Glutamatergic neuron (in vitro differentiated cells): ENCODE measurements around the gene RRP1. TPM values are rescaled to one million over a fixed set of nuclear protein-coding genes. Genes with fewer than 3 reads are reported as not detected.

Experiments
- DNase-seq: peaks from one replicate; pipeline ENCODE4 v3.0.0; 2022
- H3K27ac Mint-ChIP-seq: one replicate; pipeline ENCODE4 v1.8.0; 2020; ENCODE audit warnings: mild to moderate bottlenecking, mixed read lengths, inconsistent platforms; ENCODE audit not compliant: unreplicated experiment
- H3K27me3 Mint-ChIP-seq: one replicate; pipeline ENCODE4 v1.8.0; 2020; ENCODE audit warnings: mild to moderate bottlenecking, moderate library complexity, mixed read lengths, inconsistent platforms; ENCODE audit not compliant: unreplicated experiment
- H3K36me3 Mint-ChIP-seq: one replicate; pipeline ENCODE4 v1.8.0; 2020; ENCODE audit warnings: mild to moderate bottlenecking, mixed read lengths, inconsistent platforms; ENCODE audit not compliant: unreplicated experiment
- H3K4me1 Mint-ChIP-seq: one replicate; pipeline ENCODE4 v1.8.0; 2020; ENCODE audit warnings: mild to moderate bottlenecking, low read depth, mixed read lengths, inconsistent platforms; ENCODE audit not compliant: unreplicated experiment
- H3K4me3 Mint-ChIP-seq: one replicate; pipeline ENCODE4 v1.8.0; 2020; ENCODE audit warnings: mild to moderate bottlenecking, mixed read lengths, inconsistent platforms; ENCODE audit not compliant: unreplicated experiment
- H3K9me3 Mint-ChIP-seq: one replicate; pipeline ENCODE4 v1.8.0; 2020; ENCODE audit warnings: mild to moderate bottlenecking, moderate library complexity, mixed read lengths, inconsistent platforms; ENCODE audit not compliant: unreplicated experiment
- total RNA-seq: library from RNA; stranded (reverse); fragmentation: NEBNext Ultra II Directional; extraction: Animal tissue kit (Norgen Biotek cat#: 25700); gene quantifications from one replicate; pipeline ENCODE4 v1.2.1, GENCODE V29; 2021; ENCODE audit not compliant: unreplicated experiment
- TF ChIP-seq, protein P1 (sequence below): fragments of 200-600 bp; sonication (generic); IDR thresholded peaks from one replicate; pipeline ENCODE4 v1.5.0; 2021; ENCODE audit not compliant: partially characterized antibody, unreplicated experiment

RRP1 gene
- total RNA-seq, 1 donor from 2014 or later: 26.2 TPM

GRCh38 chr21:43782431-43783097 lies 6.8 kb upstream of the RRP1 start:
- TF ChIP-seq, protein P1, sequence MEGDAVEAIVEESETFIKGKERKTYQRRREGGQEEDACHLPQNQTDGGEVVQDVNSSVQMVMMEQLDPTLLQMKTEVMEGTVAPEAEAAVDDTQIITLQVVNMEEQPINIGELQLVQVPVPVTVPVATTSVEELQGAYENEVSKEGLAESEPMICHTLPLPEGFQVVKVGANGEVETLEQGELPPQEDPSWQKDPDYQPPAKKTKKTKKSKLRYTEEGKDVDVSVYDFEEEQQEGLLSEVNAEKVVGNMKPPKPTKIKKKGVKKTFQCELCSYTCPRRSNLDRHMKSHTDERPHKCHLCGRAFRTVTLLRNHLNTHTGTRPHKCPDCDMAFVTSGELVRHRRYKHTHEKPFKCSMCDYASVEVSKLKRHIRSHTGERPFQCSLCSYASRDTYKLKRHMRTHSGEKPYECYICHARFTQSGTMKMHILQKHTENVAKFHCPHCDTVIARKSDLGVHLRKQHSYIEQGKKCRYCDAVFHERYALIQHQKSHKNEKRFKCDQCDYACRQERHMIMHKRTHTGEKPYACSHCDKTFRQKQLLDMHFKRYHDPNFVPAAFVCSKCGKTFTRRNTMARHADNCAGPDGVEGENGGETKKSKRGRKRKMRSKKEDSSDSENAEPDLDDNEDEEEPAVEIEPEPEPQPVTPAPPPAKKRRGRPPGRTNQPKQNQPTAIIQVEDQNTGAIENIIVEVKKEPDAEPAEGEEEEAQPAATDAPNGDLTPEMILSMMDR: no peak
- no peak overlapping the region for H3K4me3 Mint-ChIP-seq
- no peaks in the 10 kb centered on the region for H3K36me3 Mint-ChIP-seq
- H3K27ac Mint-ChIP-seq: no peak overlapping the region
- peaks cover 4% of the 10 kb centered on the region for H3K9me3 Mint-ChIP-seq
- H3K27me3 Mint-ChIP-seq: peaks cover 14% of the 10 kb centered on the region
- no peak for DNase-seq
- H3K4me1 Mint-ChIP-seq: peaks cover 4% of the 10 kb centered on the region

DNA sequence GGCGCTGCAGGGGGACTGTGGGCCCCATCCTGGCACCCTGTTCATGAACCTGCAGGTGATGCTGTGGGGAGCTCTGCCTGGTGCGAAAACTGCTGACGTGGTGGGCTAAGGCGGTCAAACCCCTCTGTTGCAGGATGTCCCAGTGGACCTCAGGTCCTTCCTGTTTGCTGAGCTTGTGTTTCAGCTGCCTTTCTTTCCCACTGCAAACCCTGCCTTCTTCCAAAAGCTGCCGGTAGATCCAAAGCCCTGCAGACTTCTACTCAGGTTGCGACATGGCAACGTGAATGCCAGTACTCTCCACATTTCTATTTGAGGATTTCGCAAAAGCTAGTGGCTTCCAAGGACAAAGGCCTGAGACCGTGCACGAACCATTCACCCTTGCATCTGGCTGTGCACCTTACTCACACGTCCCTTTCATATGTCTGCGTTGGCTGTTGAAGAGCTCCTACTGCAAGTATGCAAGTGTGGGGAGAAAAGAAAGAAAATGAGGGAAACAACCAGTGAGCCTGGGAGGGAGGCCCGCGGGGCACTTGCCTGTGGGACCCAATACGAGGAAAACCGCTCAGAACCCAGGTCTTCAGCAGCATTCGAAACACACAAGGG lies 6.2 kb upstream of the RRP1 start:
- Mint-ChIP-seq H3K4me1 (peaks cover 4% of the 10 kb centered on the region), H3K36me3 (no peaks in the 10 kb centered on the region)

DNA sequence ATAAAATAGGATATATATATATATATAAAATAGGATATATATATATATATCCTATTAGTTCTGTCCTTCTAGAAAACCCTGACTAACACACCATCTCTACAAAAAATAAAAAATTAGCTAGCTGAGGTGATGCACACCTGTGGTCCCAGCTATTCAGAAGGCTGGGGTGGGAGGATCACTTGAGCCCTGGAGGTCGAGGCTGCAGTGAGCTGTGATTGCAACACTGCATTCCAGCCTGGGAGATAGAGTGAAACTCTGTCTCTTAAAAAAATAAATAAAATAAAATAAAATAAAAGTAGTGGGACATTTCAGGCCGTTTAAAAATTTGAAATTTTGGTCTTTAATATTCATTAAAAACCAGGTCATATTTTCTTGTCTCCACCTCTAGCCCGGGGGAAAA lies 4.2 kb upstream of the RRP1 start:
- H3K9me3 Mint-ChIP-seq: peaks cover 7% of the 10 kb centered on the region
- H3K27ac Mint-ChIP-seq: no peak overlapping the region
- no peak for DNase-seq
- peaks cover 2% of the 10 kb centered on the region for H3K4me1 Mint-ChIP-seq
- no peaks in the 10 kb centered on the region for H3K36me3 Mint-ChIP-seq
- H3K4me3 Mint-ChIP-seq: no peak overlapping the region
- peaks cover 17% of the 10 kb centered on the region for H3K27me3 Mint-ChIP-seq
- TF ChIP-seq, protein P1: no peak

More for the DNA sequence above, 6.2 kb upstream of the RRP1 start:
- no peak for DNase-seq
- TF ChIP-seq, protein P1: no peak
- H3K27me3 Mint-ChIP-seq: peaks cover 14% of the 10 kb centered on the region
- peaks cover 4% of the 10 kb centered on the region for H3K9me3 Mint-ChIP-seq
- no peak overlapping the region for H3K4me3 Mint-ChIP-seq
- H3K27ac Mint-ChIP-seq: no peak overlapping the region

DNA sequence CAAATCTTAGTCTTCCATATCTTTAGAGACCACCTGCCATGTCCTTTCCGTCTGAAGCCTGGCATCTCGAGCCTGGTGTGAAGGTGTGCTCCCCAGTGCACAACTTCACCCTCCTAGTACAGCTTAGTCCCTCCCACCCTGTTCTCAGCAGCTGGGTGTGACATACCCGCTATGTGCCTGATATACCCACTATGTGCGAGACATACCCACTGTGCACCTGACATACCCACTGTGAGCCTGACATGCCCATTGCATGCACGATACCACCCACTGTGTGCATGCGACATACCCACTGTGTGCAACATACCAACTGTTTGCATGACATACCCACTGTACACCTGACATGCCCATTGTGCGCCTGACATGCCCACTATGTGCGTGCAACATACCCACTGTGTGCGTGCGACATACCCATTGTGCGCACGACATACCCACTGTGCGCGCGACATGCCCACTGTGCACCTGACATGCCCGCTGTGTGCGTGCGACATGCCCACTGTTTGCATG lies 3.0 kb upstream of the RRP1 start:
- H3K9me3 Mint-ChIP-seq: peaks cover 10% of the 10 kb centered on the region
- peaks cover 4% of the 10 kb centered on the region for H3K4me1 Mint-ChIP-seq
- no peak for DNase-seq
- H3K27ac Mint-ChIP-seq: no peak overlapping the region
- peaks cover 18% of the 10 kb centered on the region for H3K27me3 Mint-ChIP-seq
- TF ChIP-seq, protein P1: no peak
- no peaks in the 10 kb centered on the region for H3K36me3 Mint-ChIP-seq
- peak overlapping the region; percentile 32 for H3K4me3 Mint-ChIP-seq
